GM21786 (cell line): ENCODE data around the gene ANKRD55.
"Not testable (repeated sequence)": the region's sequence is repeated elsewhere in the genome, so short reads cannot be mapped to it uniquely, and the experiment has no call there.

Experiments used
- ATAC-seq: cut with Tn5 transposase; IDR thresholded peaks from one replicate; pipeline ENCODE4 v1.9.1; 2021; ENCODE audit not compliant: unreplicated experiment

Gene ANKRD55

DNA sequence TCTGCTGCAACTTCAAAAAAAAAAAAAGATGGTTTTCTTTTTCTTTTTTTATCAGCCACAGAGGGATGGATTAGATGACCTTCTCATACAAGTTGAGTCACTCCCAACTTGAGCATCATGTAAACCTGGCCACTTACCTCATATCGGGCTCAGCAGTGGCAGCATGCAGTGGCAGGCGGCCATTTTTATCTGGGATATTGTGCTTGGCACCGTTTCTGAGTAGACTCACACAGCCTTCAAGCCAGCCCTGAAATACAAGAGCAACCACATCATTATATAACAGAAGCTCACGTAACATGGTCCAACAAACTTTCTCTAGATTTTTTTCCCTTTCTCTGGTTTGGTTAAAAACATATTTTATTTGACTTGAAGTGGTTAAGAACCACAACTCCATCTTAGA is 62.6 kb downstream of the ANKRD55 start:
- ATAC-seq: no peak

GRCh38 chr5:56169949-56170348 is 63.2 kb downstream of the ANKRD55 start:
- ATAC-seq: no peak

GRCh38 chr5:56169281-56169680 is 63.8 kb downstream of the ANKRD55 start:
- no peak for ATAC-seq

DNA sequence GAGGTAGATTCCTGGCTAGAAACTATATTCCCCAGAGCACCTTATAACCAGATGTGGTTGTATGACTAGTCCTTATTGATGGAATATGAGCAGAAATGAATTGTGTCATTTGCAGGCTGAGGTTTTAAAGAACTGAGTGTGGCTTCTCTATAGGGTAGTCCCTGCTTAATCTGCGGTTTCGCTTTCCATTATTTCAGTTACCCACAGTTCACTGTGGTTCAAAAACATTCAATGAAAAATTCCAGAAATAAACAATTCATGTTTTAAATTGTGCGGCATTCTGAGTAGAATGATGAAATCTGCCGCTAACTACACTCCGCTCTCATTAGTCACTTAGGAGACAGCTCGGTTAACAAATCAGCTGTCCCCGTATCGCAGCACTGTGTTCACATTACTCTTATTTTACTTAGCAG is 65.1 kb downstream of the ANKRD55 start:
- no peak for ATAC-seq

GRCh38 chr5:56167519-56167918 is 65.6 kb downstream of the ANKRD55 start:
- no peak for ATAC-seq

- no peak for ATAC-seq
These were observed 66.3 kb downstream of the ANKRD55 start for GRCh38 chr5:56166671-56167385.

DNA sequence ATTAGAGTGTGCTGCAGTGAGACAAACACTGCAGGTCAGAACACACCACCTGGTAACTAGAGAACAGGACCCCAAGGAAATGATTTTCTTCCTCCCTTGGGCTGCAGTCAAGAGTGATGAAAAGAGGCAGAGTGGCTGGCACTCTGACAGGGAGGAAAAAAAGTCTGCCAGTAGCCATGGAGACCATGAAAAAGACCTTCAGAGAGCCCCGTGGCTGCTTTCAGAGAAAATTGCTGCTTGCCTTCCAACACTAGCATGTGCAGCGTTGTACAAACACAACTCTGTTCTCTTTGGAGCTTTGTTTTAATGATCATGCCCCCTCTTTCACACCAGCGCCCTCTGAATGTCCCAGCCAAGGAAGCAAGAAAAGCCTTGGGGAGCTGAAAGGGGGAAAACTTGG is 68.8 kb downstream of the ANKRD55 start:
- no peak for ATAC-seq

DNA sequence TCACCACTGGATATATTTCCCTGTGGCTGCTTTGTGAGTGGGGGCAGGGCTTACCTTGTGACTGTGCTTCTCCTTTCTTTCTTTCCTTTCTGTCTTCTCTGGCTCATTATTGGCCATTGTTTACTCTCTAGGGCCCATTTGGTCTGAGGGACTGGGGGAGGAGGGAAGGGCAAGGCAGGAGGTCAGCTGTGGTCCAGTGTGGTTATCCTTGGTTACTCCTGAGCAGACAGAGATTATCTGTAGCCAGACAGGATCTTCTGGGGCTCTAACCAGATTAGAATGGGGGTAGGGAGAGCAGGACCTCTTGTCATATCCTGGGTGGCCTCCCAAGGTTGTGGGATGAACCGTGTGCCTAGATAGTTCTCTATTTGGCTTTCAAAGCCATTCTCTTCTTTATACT is 71.2 kb downstream of the ANKRD55 start:
- no peak for ATAC-seq

- ATAC-seq: no peak
These were observed 71.7 kb downstream of the ANKRD55 start for GRCh38 chr5:56161439-56161823.

GRCh38 chr5:56160723-56161438 is 72.2 kb downstream of the ANKRD55 start:
- no peak for ATAC-seq

GRCh38 chr5:56159521-56159947 is 73.6 kb downstream of the ANKRD55 start:
- ATAC-seq: no peak

GRCh38 chr5:56158331-56158960 is 74.7 kb downstream of the ANKRD55 start:
- no peak for ATAC-seq

GRCh38 chr5:56157191-56157621 is 75.9 kb downstream of the ANKRD55 start:
- not testable (repeated sequence) for ATAC-seq

DNA sequence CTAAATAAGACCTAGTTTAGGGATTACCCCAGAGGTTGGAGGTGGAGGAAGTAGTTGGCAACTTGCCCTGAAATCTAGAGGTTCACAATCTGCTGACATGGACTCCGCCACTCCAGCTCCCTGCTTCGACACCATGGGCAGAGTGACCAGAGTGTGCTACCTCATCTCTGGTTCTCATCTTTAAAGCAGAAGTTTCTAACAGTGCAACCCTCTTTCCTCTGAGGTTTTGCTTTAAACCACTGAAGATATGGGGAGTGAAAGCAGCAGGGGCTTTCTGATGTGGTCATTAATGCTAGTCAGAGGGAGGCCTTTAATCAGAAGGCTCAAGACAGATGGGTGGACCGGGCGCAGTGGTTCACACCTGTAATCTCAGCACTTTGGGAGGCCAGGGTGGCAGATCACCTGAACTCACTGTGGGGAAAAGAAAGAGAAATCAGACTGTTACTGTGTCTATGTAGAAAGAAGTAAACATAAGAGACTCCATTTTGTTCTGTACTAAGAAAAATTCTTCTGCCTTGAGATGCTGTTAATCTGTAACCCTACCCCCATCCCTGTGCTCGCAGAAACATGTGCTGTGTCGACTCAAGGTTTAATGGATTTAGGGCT is 76.4 kb downstream of the ANKRD55 start:
- peak; percentile 71 for ATAC-seq

DNA sequence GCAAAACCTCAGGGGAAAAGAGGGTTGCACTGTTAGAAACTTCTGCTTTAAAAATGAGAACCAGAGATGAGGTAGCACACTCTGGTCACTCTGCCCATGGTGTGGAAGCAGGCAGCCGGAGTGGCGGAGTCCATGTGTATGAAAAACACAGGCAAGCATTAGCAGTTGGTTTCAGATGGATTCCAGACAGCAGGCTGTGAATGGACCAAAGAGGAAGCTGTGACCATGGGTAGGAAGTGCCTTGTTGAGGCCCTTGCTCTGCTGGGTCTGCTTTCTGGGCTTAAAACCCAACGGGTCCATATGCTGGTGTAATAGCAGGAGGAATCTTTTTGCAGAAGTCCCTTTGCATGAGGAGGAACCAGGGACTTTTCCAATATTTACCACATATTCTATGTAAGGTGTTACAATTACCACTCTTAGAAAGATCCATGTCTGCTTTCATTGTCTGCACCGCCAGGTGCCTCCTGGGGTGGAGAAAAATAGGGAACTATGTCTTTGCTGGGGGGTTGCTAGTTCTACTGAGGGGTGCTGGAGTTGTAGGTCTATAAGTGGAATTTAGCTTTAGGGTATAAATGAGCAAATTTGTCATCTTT is 77.0 kb downstream of the ANKRD55 start:
- peak; percentile 9 for ATAC-seq

DNA sequence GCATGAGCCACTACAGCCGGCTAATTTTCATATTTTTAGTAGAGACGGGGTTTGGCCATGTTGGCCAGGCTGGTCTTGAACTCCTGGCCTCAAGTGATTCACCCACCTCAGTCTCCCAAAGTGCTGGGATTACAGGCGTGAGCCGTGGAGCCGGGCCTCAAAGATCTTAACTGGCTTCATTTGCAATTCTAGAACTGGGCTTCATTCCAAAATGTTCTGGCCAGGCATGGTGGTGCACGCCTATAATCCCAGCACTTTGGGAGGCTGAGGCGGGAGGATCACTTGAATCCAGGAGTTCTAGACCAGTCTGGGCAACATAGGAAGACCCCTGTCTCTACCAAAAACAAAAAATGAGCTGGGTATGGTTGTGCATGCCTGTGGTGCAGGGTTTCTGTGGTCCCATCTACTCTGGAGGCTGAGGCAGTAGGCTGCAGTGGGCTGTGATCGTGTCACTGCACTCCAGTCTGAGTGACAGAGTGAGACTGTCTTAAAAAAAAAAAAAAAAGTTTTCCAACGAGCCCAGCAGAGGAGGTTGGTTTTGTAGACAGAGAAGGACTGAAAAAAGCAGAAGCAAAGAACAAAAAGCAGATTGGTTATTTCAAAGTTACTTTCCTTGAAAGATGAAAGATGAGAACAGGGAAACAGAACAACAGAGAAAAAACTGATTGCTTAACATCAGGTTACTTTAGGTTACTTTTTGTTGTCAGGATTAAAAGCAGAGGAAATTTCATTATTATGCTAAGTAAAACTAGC is 78.2 kb downstream of the ANKRD55 start:
- no peak for ATAC-seq

- no peak for ATAC-seq
These were observed 80.7 kb downstream of the ANKRD55 start for GRCh38 chr5:56152437-56152836.

DNA sequence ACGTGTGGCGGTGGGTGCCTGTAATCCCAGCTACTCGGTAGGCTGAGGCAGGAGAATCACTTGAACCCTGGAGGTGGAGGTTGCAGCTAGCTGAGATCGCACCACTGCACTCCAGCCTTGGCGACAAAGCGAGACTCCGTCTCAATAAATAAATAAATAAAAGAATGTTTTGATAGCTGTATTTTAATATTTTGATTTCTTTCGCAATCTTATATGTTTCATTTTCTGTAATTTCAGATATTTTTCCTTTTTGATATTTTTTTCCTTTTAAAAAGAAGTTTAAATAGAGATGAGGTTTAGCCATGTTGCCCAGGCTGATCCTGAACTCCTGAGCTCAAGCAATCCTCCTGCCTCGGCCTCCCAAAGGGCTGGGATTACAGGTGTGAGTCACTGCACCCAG is 82.4 kb downstream of the ANKRD55 start:
- not testable (repeated sequence) for ATAC-seq

DNA sequence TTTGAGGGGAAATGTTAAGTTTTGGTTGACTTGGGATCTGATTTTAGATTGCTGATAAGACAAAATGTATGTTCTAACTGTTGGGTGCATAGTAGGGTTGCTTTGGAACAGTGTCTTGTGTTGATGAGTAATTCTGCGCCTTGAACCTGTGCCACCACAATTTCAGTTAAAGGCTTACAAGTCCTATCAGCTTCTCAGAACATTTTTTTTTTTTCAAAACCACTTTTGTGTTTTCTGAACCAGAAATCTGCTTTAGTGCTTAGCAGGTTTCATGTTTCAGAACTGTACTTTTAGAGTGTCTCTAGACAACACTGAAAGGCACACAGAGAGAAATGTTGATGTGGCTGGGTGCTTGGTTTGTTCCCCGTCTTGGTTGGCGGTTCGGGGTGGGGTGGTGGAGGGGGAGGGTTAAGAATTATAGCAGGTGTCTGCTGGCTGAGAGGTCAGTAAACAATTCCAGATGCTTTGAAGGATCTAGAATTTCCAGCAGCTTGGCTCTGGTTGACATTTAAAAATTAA is 84.6 kb downstream of the ANKRD55 start:
- ATAC-seq: peak; percentile 81

DNA sequence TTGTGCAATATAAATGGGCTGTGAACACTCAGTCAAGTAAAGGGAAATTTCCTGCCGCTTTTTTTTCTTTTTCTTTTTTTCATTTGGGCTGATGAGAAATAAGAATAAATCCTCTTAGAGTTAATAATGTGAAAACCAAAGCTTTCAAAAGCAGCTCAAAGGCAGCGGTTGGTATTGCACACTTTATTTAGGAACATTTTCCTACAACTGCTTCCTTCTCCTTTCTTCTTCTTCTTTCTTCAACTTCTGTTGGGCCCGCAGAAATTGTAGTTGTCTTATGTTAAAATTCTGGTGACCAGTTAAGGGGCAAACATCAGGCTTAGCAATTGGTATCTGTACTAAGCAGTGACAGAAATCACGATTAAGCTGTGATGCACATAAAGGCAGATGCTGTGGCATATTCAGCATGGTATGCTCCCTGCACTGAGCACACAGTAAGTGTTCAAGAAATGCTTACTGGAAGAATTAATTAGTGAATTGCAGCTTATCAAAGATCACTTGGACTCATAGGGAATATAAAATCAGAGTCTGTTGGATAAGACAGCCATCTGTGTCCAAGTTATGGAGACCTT is 85.4 kb downstream of the ANKRD55 start:
- no peak for ATAC-seq
